Ascending aorta (tissue), 2 donors: ENCODE data around the gene ATP6V0E1. TPM values are rescaled to one million over a fixed set of nuclear protein-coding genes. Genes with fewer than 3 reads are reported as not detected.

ENCODE experiments used
- DNase-seq, 2 donors: peaks; one replicate each; pipeline ENCODE4 v3.0.0-alpha.2; 2019; ENCODE audit warnings: low spot score in 2 of 2
- H3K27ac ChIP-seq, 2 donors: fragments of 200-600 bp; sonication (generic); one replicate each; pipeline ENCODE4 v1.5.1; 2016 to 2017; ENCODE audit warnings: mild to moderate bottlenecking in 1 of 2
- H3K27me3 ChIP-seq: fragments of 200-600 bp; sonication (generic); one replicate; pipeline ENCODE4 v1.5.1; 2017
- H3K36me3 ChIP-seq, 2 donors: fragments of 200-600 bp; sonication (generic); one replicate each; pipeline ENCODE4 v1.5.1; 2016
- H3K4me1 ChIP-seq, 2 donors: fragments of 200-600 bp; sonication (generic); one replicate each; pipeline ENCODE4 v1.5.1; 2016 to 2017; ENCODE audit warnings: mild to moderate bottlenecking in 1 of 2
- H3K4me3 ChIP-seq, 2 donors: fragments of 200-600 bp; sonication (generic); one replicate each; pipeline ENCODE4 v1.5.1; 2016 to 2017; ENCODE audit warnings: mild to moderate bottlenecking in 1 of 2
- H3K9me3 ChIP-seq, 2 donors: fragments of 200-600 bp; sonication (generic); one replicate each; pipeline ENCODE4 v1.5.1; 2016
- intact Hi-C: fragments of 100-400 bp; cut with DNase I; formaldehyde crosslinking; loops from one replicate; pipeline ENCODE4 v1.15.1; 2023
- total RNA-seq: library from RNA; depleted of rRNA; stranded (reverse); fragments of >200 nt; gene quantifications from one replicate; pipeline ENCODE4 v1.1.0, GENCODE V29; 2016
- TF ChIP-seq, protein P1 (sequence below), 3 experiments: fragments of 200-600 bp in 2 of 3; fragments of 450-650 bp in 1 of 3; sonication (generic) in 2 of 3; IDR thresholded peaks; one replicate each; pipeline ENCODE4 v1.5.1; 2016 to 2019; ENCODE audit warnings: antibody characterized with exemption in 3 of 3, mild to moderate bottlenecking in 1 of 3, moderate library complexity in 1 of 3

The ATP6V0E1 gene
- total RNA-seq, 1 donor from 2014 or later: 62.6 TPM

DNA sequence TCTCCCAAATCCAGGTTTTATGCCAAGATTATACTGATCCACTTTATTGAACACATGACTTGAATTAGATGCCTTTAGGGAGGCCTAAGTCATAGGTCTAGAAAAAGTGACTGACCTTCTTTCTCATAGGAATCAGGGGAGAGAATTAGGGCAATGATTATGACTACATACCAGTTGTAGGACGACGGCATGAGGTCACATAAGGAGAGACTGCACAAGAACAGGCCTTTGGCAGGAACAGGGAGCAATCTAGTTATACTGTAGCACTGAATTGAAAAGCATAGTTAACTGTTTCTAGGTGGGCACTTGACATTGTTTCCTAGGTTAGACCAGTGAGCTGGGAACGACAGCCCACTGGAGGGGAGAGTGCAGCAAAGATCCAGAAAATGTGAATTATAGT, 95.3 kb downstream of the ATP6V0E1 start:
- H3K9me3 ChIP-seq: no peaks in the 10 kb centered on the region
- intact Hi-C loops: no loop called here
- no peak for DNase-seq
- no peaks in the 10 kb centered on the region for H3K27me3 ChIP-seq
- no peak overlapping the region for H3K4me3 ChIP-seq
- peaks cover 8 to 19% of the 10 kb centered on the region in 2 donors for H3K36me3 ChIP-seq
- H3K4me1 ChIP-seq: peaks cover 0 to 6% of the 10 kb centered on the region in 2 donors
- H3K27ac ChIP-seq: no peak overlapping the region
- TF ChIP-seq, protein P1, sequence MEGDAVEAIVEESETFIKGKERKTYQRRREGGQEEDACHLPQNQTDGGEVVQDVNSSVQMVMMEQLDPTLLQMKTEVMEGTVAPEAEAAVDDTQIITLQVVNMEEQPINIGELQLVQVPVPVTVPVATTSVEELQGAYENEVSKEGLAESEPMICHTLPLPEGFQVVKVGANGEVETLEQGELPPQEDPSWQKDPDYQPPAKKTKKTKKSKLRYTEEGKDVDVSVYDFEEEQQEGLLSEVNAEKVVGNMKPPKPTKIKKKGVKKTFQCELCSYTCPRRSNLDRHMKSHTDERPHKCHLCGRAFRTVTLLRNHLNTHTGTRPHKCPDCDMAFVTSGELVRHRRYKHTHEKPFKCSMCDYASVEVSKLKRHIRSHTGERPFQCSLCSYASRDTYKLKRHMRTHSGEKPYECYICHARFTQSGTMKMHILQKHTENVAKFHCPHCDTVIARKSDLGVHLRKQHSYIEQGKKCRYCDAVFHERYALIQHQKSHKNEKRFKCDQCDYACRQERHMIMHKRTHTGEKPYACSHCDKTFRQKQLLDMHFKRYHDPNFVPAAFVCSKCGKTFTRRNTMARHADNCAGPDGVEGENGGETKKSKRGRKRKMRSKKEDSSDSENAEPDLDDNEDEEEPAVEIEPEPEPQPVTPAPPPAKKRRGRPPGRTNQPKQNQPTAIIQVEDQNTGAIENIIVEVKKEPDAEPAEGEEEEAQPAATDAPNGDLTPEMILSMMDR (IDR thresholded peaks at IDR 0.05): no peak

Other genes with a start within 250 kb of the ATP6V0E1 start
- gene DUSP1, start 212.6 kb upstream of the ATP6V0E1 start, total RNA-seq: 3,919 TPM
- 184 TPM for gene ERGIC1, start 149.5 kb upstream of the ATP6V0E1 start, total RNA-seq
- 0.75 TPM for gene RPL26L1, start 24.3 kb upstream of the ATP6V0E1 start, total RNA-seq
- gene CREBRF, start 72.6 kb downstream of the ATP6V0E1 start, total RNA-seq: 16.3 TPM
- gene BNIP1, start 160.8 kb downstream of the ATP6V0E1 start, total RNA-seq: 11.3 TPM